Loucy (cell line): Measurements from ENCODE around the gene WDR48.

Experiments
- CTCF ChIP-seq: fragments of 200-600 bp; sonication (generic); conservative IDR thresholded peaks from 2 replicates; pipeline ENCODE4 v1.5.1; 2014; ENCODE audit warnings: mild to moderate bottlenecking, antibody characterized with exemption, low read length
- EZH2phosphoT487 ChIP-seq: fragments of 200-600 bp; IDR thresholded peaks from 2 replicates; pipeline ENCODE4 v1.6.1; 2018; ENCODE audit warnings: antibody characterized with exemption, mild to moderate bottlenecking, moderate library complexity, borderline replicate concordance

GRCh38 chr3:39128951-39129350 is 77.1 kb downstream of the WDR48 start:
- TF ChIP-seq CTCF = no peak
- TF ChIP-seq EZH2phosphoT487 = no peak
